Measurements from ENCODE around the gene STXBP6.

GRCh38 chr14:25056688-25057078, 6.7 kb upstream of the STXBP6 start:
- no peak for TF ChIP-seq CTCF (IDR thresholded peaks at IDR 0.05; ENCODE audit: extremely low read depth in 1 of 2, insufficient read depth in 1 of 2, low read depth in 1 of 2, low read length in 2 of 2)
- no peak for TF ChIP-seq POLR2AphosphoS5 (IDR thresholded peaks at IDR 0.05; ENCODE audit: insufficient read depth, low read depth, low read length)
- TF ChIP-seq POLR2A (IDR thresholded peaks at IDR 0.05; ENCODE audit: low read depth, low read length), result no peak

Data from endothelial cell of umbilical vein (primary cell).